CD14-positive monocyte (primary cell): ENCODE data around the gene AGAP1. TPM values are rescaled to one million over a fixed set of nuclear protein-coding genes. Genes with fewer than 3 reads are reported as not detected.
"Not testable (repeated sequence)": the region's sequence is repeated elsewhere in the genome, so short reads cannot be mapped to it uniquely, and the experiment has no call there.

Source experiments
- DNase-seq, 3 donors: peaks; one replicate each; pipeline ENCODE4 v3.0.0-alpha.2; 2011 to 2022
- H2AFZ ChIP-seq: 2 replicates; pipeline ENCODE4 v1.6.0; 2012; ENCODE audit warnings: mild to moderate bottlenecking, low read depth, low read length, inconsistent platforms; ENCODE audit not compliant: insufficient read depth, poor library complexity, severe bottlenecking
- H3K27ac ChIP-seq, 2 donors: 1 replicate in 1 of 2; 2 replicates in 1 of 2; pipeline ENCODE4 v1.5.1; 2012 to 2013; ENCODE audit warnings: low read length in 2 of 2, control low read depth in 1 of 2, inconsistent platforms in 1 of 2, low read depth in 1 of 2, mild to moderate bottlenecking in 1 of 2
- H3K27me3 ChIP-seq, 2 donors: one replicate each; pipeline versions ENCODE4 v1.6.0 to v1.6.1; 2011 to 2013; ENCODE audit warnings: low read length in 2 of 2; ENCODE audit not compliant: control insufficient read depth in 2 of 2, insufficient read depth in 2 of 2
- H3K36me3 ChIP-seq, 2 donors: replicated peaks in 1 of 2; 1 replicate in 1 of 2; 2 replicates in 1 of 2; pipeline versions ENCODE4 v1.5.1 to v1.6.1; 2012 to 2013; ENCODE audit warnings: low read length in 2 of 2, control low read depth in 1 of 2, inconsistent platforms in 1 of 2, mild to moderate bottlenecking in 1 of 2; ENCODE audit not compliant: insufficient read depth in 2 of 2, control insufficient read depth in 1 of 2
- H3K4me1 ChIP-seq, 2 donors: 1 replicate in 1 of 2; 2 replicates in 1 of 2; pipeline versions ENCODE4 v1.5.1 to v1.6.1; 2012 to 2013; ENCODE audit warnings: low read length in 2 of 2, control low read depth in 1 of 2, inconsistent platforms in 1 of 2, mild to moderate bottlenecking in 1 of 2, moderate library complexity in 1 of 2; ENCODE audit not compliant: insufficient read depth in 2 of 2, control insufficient read depth in 1 of 2
- H3K4me2 ChIP-seq: replicated peaks from 2 replicates; pipeline ENCODE3; 2012; ENCODE audit warnings: low read length, moderate library complexity, mild to moderate bottlenecking; ENCODE audit not compliant: poor library complexity, severe bottlenecking; ENCODE audit errors: extremely low read depth
- H3K4me3 ChIP-seq, 3 experiments: fragments of 200-600 bp in 1 of 3; sonication (generic) in 1 of 3; replicated peaks in 1 of 3; 1 replicate in 2 of 3; 2 replicates in 1 of 3; pipeline ENCODE4 v1.5.1; 2011 to 2013; ENCODE audit warnings: low read length in 3 of 3, mild to moderate bottlenecking in 3 of 3, control low read depth in 2 of 3, low read depth in 2 of 3, inconsistent platforms in 1 of 3, moderate library complexity in 1 of 3
- H3K79me2 ChIP-seq: 2 replicates; pipeline ENCODE4 v1.6.0; 2012; ENCODE audit warnings: mild to moderate bottlenecking, control low read depth, inconsistent platforms, low read length, moderate library complexity; ENCODE audit not compliant: insufficient read depth
- H3K9ac ChIP-seq: 2 replicates; pipeline ENCODE4 v1.6.0; 2017; ENCODE audit warnings: low read length, mild to moderate bottlenecking; ENCODE audit not compliant: insufficient read depth, poor library complexity, severe bottlenecking
- H3K9me3 ChIP-seq, 2 donors: replicated peaks in 1 of 2; 1 replicate in 1 of 2; 2 replicates in 1 of 2; pipeline versions ENCODE4 v1.5.1 to v1.6.1; 2012 to 2013; ENCODE audit warnings: low read length in 2 of 2, control low read depth in 1 of 2; ENCODE audit not compliant: control insufficient read depth in 1 of 2, insufficient read depth in 1 of 2
- H4K20me1 ChIP-seq: 2 replicates; pipeline ENCODE4 v1.6.0; 2012; ENCODE audit warnings: mild to moderate bottlenecking, low read length, control low read depth, moderate library complexity; ENCODE audit not compliant: insufficient read depth
- H3K27ac Mint-ChIP-seq, 7 donors: one replicate each; pipeline ENCODE4 v1.8.0; 2020; ENCODE audit warnings: mild to moderate bottlenecking in 7 of 7, mixed read lengths in 7 of 7, moderate library complexity in 6 of 7, inconsistent platforms in 2 of 7
- H3K27me3 Mint-ChIP-seq, 3 donors: one replicate each; pipeline ENCODE4 v1.8.0; 2021 to 2022; ENCODE audit warnings: low read depth in 3 of 3, mild to moderate bottlenecking in 3 of 3, mixed read lengths in 3 of 3, moderate library complexity in 3 of 3, inconsistent platforms in 1 of 3
- H3K36me3 Mint-ChIP-seq, 2 donors: one replicate each; pipeline ENCODE4 v1.8.0; 2020; ENCODE audit warnings: mixed read lengths in 2 of 2, inconsistent platforms in 1 of 2, mild to moderate bottlenecking in 1 of 2
- H3K4me1 Mint-ChIP-seq: one replicate; pipeline ENCODE4 v1.8.0; 2020; ENCODE audit warnings: mild to moderate bottlenecking, mixed read lengths
- H3K4me3 Mint-ChIP-seq, 2 donors: one replicate each; pipeline ENCODE4 v1.8.0; 2020; ENCODE audit warnings: mild to moderate bottlenecking in 2 of 2, mixed read lengths in 2 of 2, moderate library complexity in 1 of 2
- H3K9me3 Mint-ChIP-seq, 7 donors: one replicate each; pipeline ENCODE4 v1.8.0; 2020 to 2022; ENCODE audit warnings: mixed read lengths in 7 of 7, mild to moderate bottlenecking in 6 of 7, moderate library complexity in 6 of 7, inconsistent platforms in 2 of 7
- CTCF ChIP-seq: fragments of 200-600 bp; IDR thresholded peaks from one replicate; pipeline ENCODE4 v1.8.0; 2022; ENCODE audit warnings: antibody characterized with exemption, mild to moderate bottlenecking
- WGBS: methylation state at CpG from one replicate; pipeline ENCODE4 v1.1.5; 2013; ENCODE audit warnings: missing lambda C conversion rate; ENCODE audit not compliant: insufficient coverage; 5-methylcytosine and 5-hydroxymethylcytosine counted together
- intact Hi-C, 2 donors: fragments of 100-400 bp; cut with micrococcal nuclease; formaldehyde crosslinking; loops; one replicate each; pipeline versions ENCODE4 v1.15.0 to v1.15.1; 2023
- polyA plus RNA-seq, 3 donors: library from polyadenylated mRNA; depleted of rRNA in 1 of 3; unstranded in 2 of 3; stranded (reverse) in 1 of 3; fragments of 300-500 nt in 2 of 3; fragments of >200 nt in 1 of 3; fragmentation: Illumina TruSeq in 2 of 3; gene quantifications; 1 replicate in 2 of 3; 2 replicates in 1 of 3; pipeline ENCODE4 v1.2.3, GENCODE V29; 2012 to 2021

The AGAP1 gene
- polyA plus RNA-seq, 3 donors: 0.12 TPM; not detected in 2

DNA sequence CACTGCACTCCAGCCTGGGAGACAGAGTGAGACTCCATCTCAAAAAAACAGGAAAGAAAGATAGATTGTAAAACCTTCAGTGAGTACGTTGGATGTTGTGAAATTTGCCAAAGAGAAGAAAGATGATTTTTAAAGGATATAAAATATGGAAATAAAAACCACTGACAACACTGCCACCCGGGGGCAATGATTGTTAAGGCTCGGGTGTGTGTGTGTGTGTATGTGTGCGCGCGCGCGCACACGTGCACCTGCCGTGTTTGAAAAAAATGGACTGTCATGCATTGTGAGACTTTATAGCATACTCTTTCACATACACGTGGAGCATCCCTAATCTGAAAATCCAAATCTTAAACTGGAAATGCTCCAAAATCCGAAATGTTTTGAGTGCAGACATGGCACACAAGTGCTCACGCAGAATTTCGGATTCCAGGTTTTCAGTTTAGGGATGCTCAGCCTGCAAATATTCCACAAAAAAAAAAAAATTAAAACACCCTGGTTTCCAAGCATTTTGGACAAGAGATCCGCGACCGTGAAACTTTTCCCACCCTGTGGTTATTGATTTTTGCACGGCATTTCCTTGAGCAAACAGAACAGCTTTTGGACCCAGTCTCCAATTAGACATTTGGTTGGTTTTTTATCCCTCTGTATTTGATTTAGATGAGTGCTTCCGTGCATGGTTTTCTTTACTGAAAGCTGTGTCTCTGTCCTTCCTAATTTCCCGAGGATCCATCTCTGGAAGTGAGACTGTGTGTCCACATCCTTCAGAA, 269.2 kb downstream of the AGAP1 start:
- no peaks in the 10 kb centered on the region for H3K36me3 ChIP-seq
- H3K27ac Mint-ChIP-seq: peak overlapping the region in 1 of 7 donors; percentile 25
- no peaks in the 10 kb centered on the region for H3K79me2 ChIP-seq
- peaks cover 0 to 2% (median 0%) of the 10 kb centered on the region in 7 donors for H3K9me3 Mint-ChIP-seq
- H3K27me3 ChIP-seq: no peaks in the 10 kb centered on the region
- no peak overlapping the region for H3K9ac ChIP-seq
- H3K4me3 Mint-ChIP-seq: no peak overlapping the region
- 87% methylated on average over 7 of the region's 20 CpGs for WGBS
- H3K4me1 ChIP-seq: no peaks in the 10 kb centered on the region
- H3K36me3 Mint-ChIP-seq: no peaks in the 10 kb centered on the region
- no peak for TF ChIP-seq CTCF
- no peak for DNase-seq
- no peaks in the 10 kb centered on the region for H3K4me1 Mint-ChIP-seq
- intact Hi-C loops: no loop called here
- H3K27me3 Mint-ChIP-seq: peaks cover 2 to 4% (median 2%) of the 10 kb centered on the region in 3 donors
- H3K4me3 ChIP-seq: no peak overlapping the region
- H3K27ac ChIP-seq: no peak overlapping the region
- H4K20me1 ChIP-seq: no peaks in the 10 kb centered on the region
- H3K4me2 ChIP-seq: no peak overlapping the region
- H2AFZ ChIP-seq: no peak overlapping the region
- no peaks in the 10 kb centered on the region for H3K9me3 ChIP-seq

- Mint-ChIP-seq H3K27me3 (peaks cover 2 to 4% (median 2%) of the 10 kb centered on the region in 3 donors), H3K9me3 (peaks cover 0 to 2% (median 0%) of the 10 kb centered on the region in 7 donors), H3K36me3 (no peaks in the 10 kb centered on the region), H3K4me3 (no peak overlapping the region), H3K27ac (peak overlapping the region in 1 of 7 donors; percentile 75), H3K4me1 (no peaks in the 10 kb centered on the region)
- no peak for TF ChIP-seq CTCF
- DNase-seq: no peak
- no peak overlapping the region for H3K27ac ChIP-seq
- no peaks in the 10 kb centered on the region for H3K9me3 ChIP-seq
- H3K4me2 ChIP-seq: no peak overlapping the region
- no peaks in the 10 kb centered on the region for H3K27me3 ChIP-seq
- no peak overlapping the region for H3K9ac ChIP-seq
- intact Hi-C loops: no loop called here
- no peaks in the 10 kb centered on the region for H3K79me2 ChIP-seq
- no peak overlapping the region for H3K4me3 ChIP-seq
- H3K36me3 ChIP-seq: no peaks in the 10 kb centered on the region
- 92% methylated on average over 18 of the region's 20 CpGs for WGBS
- no peaks in the 10 kb centered on the region for H3K4me1 ChIP-seq
- no peaks in the 10 kb centered on the region for H4K20me1 ChIP-seq
- H2AFZ ChIP-seq: no peak overlapping the region
These were observed 270.0 kb downstream of the AGAP1 start for GRCh38 chr2:235763816-235764215.

- H3K9ac ChIP-seq: not testable (repeated sequence)
- WGBS: 89% methylated on average over 5 of the region's 19 CpGs
These were observed 270.6 kb downstream of the AGAP1 start for GRCh38 chr2:235764478-235764877.

More at GRCh38 chr2:235764478-235764877, 270.6 kb downstream of the AGAP1 start:
- H3K4me1 Mint-ChIP-seq, H3K36me3 Mint-ChIP-seq, H3K4me1 ChIP-seq, H3K27ac Mint-ChIP-seq, H2AFZ ChIP-seq, H3K27me3 ChIP-seq, H3K9me3 ChIP-seq, H4K20me1 ChIP-seq, H3K36me3 ChIP-seq, H3K4me3 ChIP-seq, DNase-seq, H3K9me3 Mint-ChIP-seq, H3K27ac ChIP-seq, intact Hi-C loops, H3K79me2 ChIP-seq, H3K4me3 Mint-ChIP-seq, H3K4me2 ChIP-seq, H3K27me3 Mint-ChIP-seq: not testable (repeated sequence)
